WI38 (cell line): ENCODE measurements around the gene CFAP77.

Source experiments
- H3K4me3 ChIP-seq: 2 replicates; pipeline ENCODE4 v1.5.1; 2011; ENCODE audit warnings: low read depth, mild to moderate bottlenecking, control low read depth, low read length
- TF ChIP-seq, protein P1 (sequence below): IDR thresholded peaks from 2 replicates; pipeline ENCODE4 v1.5.1; 2012; ENCODE audit warnings: low read depth, mild to moderate bottlenecking, control low read depth, low read length

CFAP77 gene

GRCh38 chr9:132516911-132517310 is 106.9 kb downstream of the CFAP77 start:
- H3K4me3 ChIP-seq, result no peak overlapping the region
- TF ChIP-seq, protein P1, sequence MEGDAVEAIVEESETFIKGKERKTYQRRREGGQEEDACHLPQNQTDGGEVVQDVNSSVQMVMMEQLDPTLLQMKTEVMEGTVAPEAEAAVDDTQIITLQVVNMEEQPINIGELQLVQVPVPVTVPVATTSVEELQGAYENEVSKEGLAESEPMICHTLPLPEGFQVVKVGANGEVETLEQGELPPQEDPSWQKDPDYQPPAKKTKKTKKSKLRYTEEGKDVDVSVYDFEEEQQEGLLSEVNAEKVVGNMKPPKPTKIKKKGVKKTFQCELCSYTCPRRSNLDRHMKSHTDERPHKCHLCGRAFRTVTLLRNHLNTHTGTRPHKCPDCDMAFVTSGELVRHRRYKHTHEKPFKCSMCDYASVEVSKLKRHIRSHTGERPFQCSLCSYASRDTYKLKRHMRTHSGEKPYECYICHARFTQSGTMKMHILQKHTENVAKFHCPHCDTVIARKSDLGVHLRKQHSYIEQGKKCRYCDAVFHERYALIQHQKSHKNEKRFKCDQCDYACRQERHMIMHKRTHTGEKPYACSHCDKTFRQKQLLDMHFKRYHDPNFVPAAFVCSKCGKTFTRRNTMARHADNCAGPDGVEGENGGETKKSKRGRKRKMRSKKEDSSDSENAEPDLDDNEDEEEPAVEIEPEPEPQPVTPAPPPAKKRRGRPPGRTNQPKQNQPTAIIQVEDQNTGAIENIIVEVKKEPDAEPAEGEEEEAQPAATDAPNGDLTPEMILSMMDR, result no peak

DNA sequence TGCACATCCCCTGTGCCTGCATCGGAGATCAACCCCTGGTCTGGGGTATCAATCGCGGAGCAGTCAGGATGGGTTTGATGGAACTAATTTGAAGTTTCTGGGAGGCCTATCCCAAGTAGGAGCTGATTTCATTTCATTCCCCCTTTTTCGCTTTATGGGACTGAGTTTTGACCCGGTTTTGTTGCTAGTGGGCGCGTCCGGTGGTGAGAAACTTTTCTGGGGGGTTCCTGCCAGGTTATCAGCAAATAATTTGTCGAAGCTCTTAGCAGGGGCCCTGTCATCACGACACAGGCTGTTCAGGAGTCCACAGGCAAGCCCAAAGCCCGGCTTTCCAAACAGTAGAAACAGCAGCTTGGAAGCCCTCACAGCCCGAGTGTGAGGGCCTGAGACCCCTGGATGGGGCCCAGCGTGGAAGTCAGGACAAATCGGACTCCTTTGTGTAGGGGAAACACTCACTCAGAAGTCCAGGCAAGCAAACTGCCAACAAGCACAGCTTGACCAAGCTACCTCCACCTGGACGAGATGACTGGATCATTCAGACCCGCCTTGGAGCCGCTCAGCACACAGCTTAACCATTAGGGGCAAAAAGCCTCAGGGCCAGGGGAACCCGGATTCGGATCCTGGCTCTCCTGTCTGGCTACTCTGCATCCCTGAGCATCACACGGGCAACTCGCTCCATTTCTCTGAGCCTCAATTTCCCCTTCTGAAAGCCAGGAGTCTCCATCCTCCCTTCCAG is 108.0 kb downstream of the CFAP77 start:
- TF ChIP-seq, protein P1, result no peak

GRCh38 chr9:132518626-132519025 is 108.6 kb downstream of the CFAP77 start:
- no peak overlapping the region for H3K4me3 ChIP-seq
- TF ChIP-seq, protein P1, result no peak

More for the DNA sequence above, 108.0 kb downstream of the CFAP77 start:
- H3K4me3 ChIP-seq, result no peak overlapping the region

- H3K4me3 ChIP-seq, result no peak overlapping the region
- TF ChIP-seq, protein P1, result no peak
These were observed 109.0 kb downstream of the CFAP77 start for GRCh38 chr9:132519033-132519432.

GRCh38 chr9:132520612-132521011 is 110.6 kb downstream of the CFAP77 start:
- no peak overlapping the region for H3K4me3 ChIP-seq
- TF ChIP-seq, protein P1, result no peak

- TF ChIP-seq, protein P1, result no peak
- H3K4me3 ChIP-seq, result no peak overlapping the region
These were observed 115.5 kb downstream of the CFAP77 start for GRCh38 chr9:132525308-132526023.

- no peak overlapping the region for H3K4me3 ChIP-seq
- TF ChIP-seq, protein P1, result no peak
These were observed 121.2 kb downstream of the CFAP77 start for GRCh38 chr9:132531195-132531594.
